ENCODE results near the gene RBMY1D.
"Not testable (repeated sequence)": the region's sequence is repeated elsewhere in the genome, so short reads cannot be mapped to it uniquely, and the experiment has no call there.

The RBMY1D gene

DNA sequence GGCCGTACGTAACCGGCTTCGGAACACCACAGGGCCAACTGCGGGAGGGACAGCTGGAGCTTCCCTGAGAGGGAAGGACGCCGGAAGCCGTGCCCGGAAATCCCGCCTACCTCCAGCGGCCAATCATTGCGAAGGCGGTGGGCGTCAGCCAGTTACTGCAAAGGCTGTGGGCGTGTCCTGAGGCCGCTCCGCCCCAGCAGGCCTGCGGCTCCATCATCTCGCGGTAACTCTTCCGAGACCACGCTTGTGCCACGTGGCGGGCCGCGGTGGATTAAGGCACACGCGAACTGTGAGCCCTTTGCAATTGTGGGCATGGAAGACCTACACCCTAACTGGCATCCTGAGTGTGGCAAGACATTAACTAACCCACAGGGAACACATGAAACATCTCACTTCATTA, at the start of gene RBMY1D:
Gene RBMY1D, minus strand, starts transcription at position 101 of the 400 bp plus-strand sequence. CDS start 2,013 bp downstream, outside the sequence.
- DNase-seq; intact Hi-C loops (cut with DNase I): not testable (repeated sequence)

- not testable (repeated sequence) for DNase-seq
Measured at GRCh38 chrY:21917932-21918331, 23.6 kb upstream of the RBMY1D start, which contains the start of gene RBMY1E. Gene RBMY1E, minus strand, starts transcription at chrY:21918032. Its CDS starts 1,978 bp downstream, at chrY:21916054.

DNA sequence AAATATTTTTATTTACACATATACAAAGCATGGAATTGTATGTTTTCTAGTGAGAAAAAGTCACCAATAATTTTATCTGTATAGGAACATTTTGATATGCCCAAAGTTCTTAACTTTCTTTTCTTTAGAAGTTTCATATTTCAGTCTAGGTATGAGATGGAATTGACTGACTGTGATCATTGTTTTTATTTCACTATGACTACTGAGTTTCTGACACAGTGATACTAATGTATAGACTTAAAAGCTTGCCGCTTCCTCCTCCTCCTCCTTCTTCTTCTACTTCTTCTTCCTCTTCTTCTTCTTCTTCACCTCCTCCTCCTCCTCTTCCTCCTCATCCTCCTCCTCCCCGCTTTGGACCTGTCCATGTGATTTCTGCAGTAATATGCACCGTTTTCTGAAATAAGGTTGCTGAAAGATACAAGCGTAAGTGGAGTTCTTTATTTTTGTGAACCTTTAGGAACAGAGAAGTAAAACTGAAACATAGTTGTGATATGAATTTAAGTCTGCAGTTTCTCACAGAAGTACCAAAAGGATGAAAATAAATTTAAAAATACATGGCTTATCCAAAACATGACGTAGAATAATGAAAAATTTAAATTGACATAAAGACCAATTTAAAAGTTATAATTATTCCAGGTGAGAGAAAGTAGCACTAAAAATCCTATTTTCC, 24.8 kb downstream of the RBMY1D start:
- DNase-seq; intact Hi-C loops (cut with DNase I): not testable (repeated sequence)

More at GRCh38 chrY:21917932-21918331, 23.6 kb upstream of the RBMY1D start, which contains the start of gene RBMY1E:
- intact Hi-C loops (cut with DNase I): not testable (repeated sequence)

DNA sequence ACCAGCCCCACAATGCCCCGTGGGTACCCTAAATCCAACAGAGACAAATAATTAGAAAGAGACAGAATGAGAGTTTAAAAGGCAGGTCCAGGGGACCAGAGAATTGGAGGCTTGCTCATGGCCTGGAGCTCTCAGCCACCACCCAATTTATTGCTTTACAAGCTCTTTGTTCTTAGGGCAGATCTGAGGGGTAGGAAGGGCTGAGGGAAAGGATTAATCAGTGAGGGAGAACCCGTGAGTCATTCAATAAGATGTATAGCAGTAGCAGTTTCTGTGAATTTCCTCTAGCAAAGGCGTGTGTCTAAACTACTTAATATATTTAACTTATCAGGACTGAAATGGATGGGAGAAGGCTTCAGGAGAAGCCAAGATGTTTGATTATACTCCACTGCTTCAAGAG, 48.8 kb downstream of the RBMY1D start:
- intact Hi-C loops (cut with DNase I): no loop called here
- DNase-seq: no peak

DNA sequence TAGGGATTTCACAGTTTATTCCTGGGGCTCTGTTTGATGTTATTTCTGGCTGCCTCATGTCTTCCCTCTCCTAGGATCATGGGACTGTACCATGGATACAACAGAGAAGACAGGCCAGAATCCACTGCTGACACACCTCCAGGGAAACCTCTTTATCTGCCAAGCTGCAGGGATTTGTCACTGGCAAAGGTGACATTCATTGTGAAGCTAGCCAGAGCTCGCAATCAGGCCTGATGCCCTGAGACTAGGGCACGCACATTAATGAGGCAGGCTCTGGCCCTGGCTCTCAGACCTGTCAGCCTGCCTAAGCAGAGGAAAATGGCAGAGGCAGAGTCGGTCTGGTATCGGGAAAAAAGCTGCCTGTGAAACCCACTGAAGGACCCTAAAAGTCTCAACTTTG, 52.2 kb downstream of the RBMY1D start:
- no peak for DNase-seq
- intact Hi-C loops (cut with DNase I): no loop called here

DNA sequence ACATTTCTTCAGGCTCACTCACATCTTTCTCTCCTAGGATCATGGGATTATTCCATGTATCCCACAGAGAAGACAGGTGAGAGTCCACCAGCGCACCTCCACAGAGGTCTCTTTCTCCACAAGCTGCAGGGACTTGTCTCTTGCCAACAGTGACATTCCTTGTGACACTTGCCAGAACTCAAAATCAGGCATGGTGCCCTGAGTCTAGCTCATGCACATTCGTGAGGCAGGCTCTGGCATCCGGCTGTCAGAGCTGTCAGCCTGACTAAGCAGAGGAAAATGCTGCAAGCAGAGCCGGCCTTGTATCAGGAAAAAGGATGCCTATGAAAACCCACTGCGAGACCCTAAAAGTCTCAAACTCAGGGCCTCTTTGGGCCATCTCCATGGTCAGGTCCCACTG, 54.8 kb downstream of the RBMY1D start:
- DNase-seq: no peak
- intact Hi-C loops (cut with DNase I): no loop called here

DNA sequence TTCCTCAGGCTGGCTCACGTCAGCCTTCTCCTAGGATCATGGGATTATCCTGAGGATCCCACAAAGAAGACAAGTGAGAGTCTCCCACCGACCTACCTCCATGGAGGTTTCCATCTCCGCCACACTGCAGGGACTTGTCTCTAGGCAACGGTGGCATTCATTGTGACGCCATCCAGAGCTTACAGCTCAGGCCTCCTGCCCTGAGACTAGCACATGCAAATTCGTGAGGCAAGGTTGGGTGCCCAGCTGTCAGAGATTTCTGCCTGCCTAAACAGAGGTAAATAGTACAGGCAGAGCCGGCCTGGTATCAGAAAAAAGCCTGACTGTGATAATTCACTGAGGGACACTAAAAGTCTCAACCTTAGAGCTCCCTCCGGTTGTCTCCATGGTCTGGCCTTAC, 58.0 kb downstream of the RBMY1D start:
- DNase-seq: no peak
- intact Hi-C loops (cut with DNase I): no loop called here

- intact Hi-C loops (cut with DNase I): no loop called here
- DNase-seq: no peak
Measured at GRCh38 chrY:21835052-21835451, 59.3 kb downstream of the RBMY1D start.
